ENCODE results near the gene GPX7. TPM values are rescaled to one million over a fixed set of nuclear protein-coding genes. Genes with fewer than 3 reads are reported as not detected.

Gene GPX7
- total RNA-seq, 2 donors from 2014 or later: 7.6 to 12.4 TPM

DNA sequence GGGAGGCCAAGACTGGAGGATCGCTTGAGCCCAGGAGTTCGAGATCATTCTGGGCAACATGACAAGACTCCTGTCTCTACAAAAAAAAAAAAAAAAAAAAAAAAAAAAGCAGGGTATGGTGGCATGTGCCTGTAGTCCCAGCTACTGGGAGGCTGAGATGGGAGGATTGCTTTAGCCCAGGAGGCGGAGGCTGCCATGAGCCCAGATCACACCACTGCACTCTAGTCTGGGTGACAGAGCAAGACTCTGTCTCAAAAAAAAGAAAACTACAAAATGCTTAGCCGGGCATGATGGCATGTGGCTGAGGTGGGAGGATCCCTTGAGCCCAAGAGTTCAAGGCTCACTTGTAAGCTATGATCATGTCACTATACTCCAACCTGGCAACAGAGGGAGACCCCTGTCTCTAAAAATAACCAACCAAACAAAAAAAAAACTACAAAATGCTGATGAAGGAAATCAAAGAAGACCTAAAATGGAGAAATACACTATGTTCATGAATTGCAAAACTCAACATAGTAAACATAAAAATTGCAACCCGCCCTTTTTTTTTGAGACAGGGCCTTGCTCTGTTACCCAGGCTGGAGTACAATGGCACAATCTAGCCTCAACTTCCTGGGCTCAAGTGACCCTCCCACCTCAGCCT lies 51.2 kb downstream of the GPX7 start:
- intact Hi-C loops (cut with DNase I): no loop called here
- DNase-seq (no peak), ATAC-seq (no peak)

DNA sequence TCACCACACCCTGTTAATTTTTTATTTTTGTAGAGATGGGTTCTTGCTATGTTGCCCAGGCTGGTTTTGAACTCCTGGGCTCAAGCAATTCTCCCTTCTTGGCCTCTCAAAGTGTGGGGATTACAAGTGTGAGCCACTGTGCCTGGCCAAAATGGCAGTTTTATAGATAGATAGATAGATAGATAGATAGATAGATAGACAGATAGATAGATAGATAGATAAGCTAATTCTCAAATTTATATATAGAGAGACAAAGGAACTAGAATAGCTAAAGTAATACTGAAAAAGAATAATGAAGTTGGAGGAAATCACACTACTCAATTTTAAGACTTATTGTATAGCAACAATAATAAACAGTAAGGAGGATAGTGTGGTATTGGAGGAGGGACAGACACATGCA lies 51.9 kb downstream of the GPX7 start:
- intact Hi-C loops (cut with DNase I): no loop called here
- ATAC-seq (no peak), DNase-seq (no peak)

DNA sequence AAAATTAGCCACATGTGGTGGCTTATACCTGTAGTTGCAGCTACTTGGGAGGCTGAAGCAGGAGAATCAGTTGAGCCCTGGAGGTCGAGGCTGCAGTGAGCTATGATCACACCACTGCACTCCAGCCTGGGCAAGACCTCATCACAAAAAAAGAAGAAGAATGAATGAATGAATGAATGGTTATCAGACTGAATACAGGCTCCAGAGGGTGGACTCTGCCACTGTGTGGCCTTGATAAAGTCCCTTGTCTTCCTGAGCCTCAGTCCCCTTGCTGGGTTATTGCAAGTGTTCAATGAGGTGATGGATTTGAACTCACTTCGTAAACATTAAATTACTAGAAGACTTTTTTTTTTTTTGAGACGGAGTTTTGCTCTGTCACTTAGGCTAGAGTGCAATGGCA lies 55.5 kb downstream of the GPX7 start:
- DNase-seq (no peak), ATAC-seq (no peak)
- intact Hi-C loops (cut with DNase I): no loop called here

Other genes with a start within 250 kb of the GPX7 start
- gene CC2D1B, start 236.2 kb upstream of the GPX7 start, total RNA-seq: 10 to 100 TPM; 16.3 to 18.5 TPM
- under 1 TPM; 0.52 to 0.94 TPM for gene ORC1, start 197.9 kb upstream of the GPX7 start, total RNA-seq
- gene PRPF38A, start 197.8 kb upstream of the GPX7 start, total RNA-seq: 10 to 100 TPM; 23.1 to 26.1 TPM
- 10 to 100 TPM; 30.1 to 32.7 TPM for gene TUT4, start 49.3 kb upstream of the GPX7 start, total RNA-seq
- gene SHISAL2A, start 30.8 kb downstream of the GPX7 start, total RNA-seq: under 1 TPM in 1 of 2 donors, not detected in 1; 0.15 TPM
- 10 to 100 TPM; 15.3 to 24.3 TPM for gene COA7, start 96.0 kb downstream of the GPX7 start, total RNA-seq
- gene ZYG11B, start 124.1 kb downstream of the GPX7 start, total RNA-seq: 10 to 100 TPM; 47.2 to 50.0 TPM
- not detected for gene ZYG11A, start 240.4 kb downstream of the GPX7 start, total RNA-seq